Measurements from ENCODE around the gene FGGY.

- TF ChIP-seq EZH2 (IDR thresholded peaks at IDR 0.05; ENCODE audit: low read depth) (no peak), CTCF (conservative IDR thresholded peaks at IDR 0.05) (no peak)
Observed at GRCh38 chr1:59701376-59701775, 404.5 kb downstream of the FGGY start.
